Thymus (tissue), 11 donors: ENCODE measurements around the gene KCNQ2. TPM values are rescaled to one million over a fixed set of nuclear protein-coding genes. Genes with fewer than 3 reads are reported as not detected.

ENCODE experiments used
- DNase-seq, 9 donors: peaks; one replicate each; pipeline ENCODE4 v3.0.0-alpha.2; 2013; ENCODE audit warnings: low spot score in 9 of 9, low read depth in 6 of 9, missing footprints in 1 of 9
- H3K27ac ChIP-seq, 2 donors: one replicate each; pipeline ENCODE4 v1.5.1; 2013; ENCODE audit warnings: control low read depth in 1 of 2, low read depth in 1 of 2, low read length in 1 of 2, mild to moderate bottlenecking in 1 of 2, moderate library complexity in 1 of 2
- H3K27me3 ChIP-seq, 2 donors: one replicate each; pipeline ENCODE4 v1.5.1; 2013; ENCODE audit warnings: low read length in 1 of 2; ENCODE audit not compliant: control insufficient read depth in 2 of 2, insufficient read depth in 1 of 2
- H3K36me3 ChIP-seq, 2 donors: one replicate each; pipeline ENCODE4 v1.5.1; 2013; ENCODE audit warnings: low read length in 1 of 2, mild to moderate bottlenecking in 1 of 2, moderate library complexity in 1 of 2; ENCODE audit not compliant: control insufficient read depth in 2 of 2, insufficient read depth in 2 of 2
- H3K4me1 ChIP-seq, 2 donors: one replicate each; pipeline ENCODE4 v1.5.1; 2013; ENCODE audit warnings: low read length in 2 of 2; ENCODE audit not compliant: control insufficient read depth in 2 of 2, insufficient read depth in 2 of 2
- H3K4me3 ChIP-seq, 2 donors: one replicate each; pipeline ENCODE4 v1.5.1; 2013; ENCODE audit warnings: low read length in 2 of 2, control low read depth in 1 of 2, mild to moderate bottlenecking in 1 of 2
- H3K9me3 ChIP-seq, 2 donors: one replicate each; pipeline ENCODE4 v1.5.1; 2013; ENCODE audit warnings: low read length in 1 of 2, mild to moderate bottlenecking in 1 of 2; ENCODE audit not compliant: control insufficient read depth in 2 of 2, insufficient read depth in 1 of 2
- WGBS: extraction: QIAGEN DNeasy Blood & Tissue Kit; methylation state at CpG from one replicate; pipeline ENCODE4 v1.1.7; 2013; 5-methylcytosine and 5-hydroxymethylcytosine counted together
- polyA plus RNA-seq: library from polyadenylated mRNA; stranded (reverse); fragments of 200-250 nt; gene quantifications from one replicate; pipeline ENCODE4 v1.2.3, GENCODE V29; 2013
- total RNA-seq: library from RNA; stranded (reverse); fragments of 120-200 nt; gene quantifications from one replicate; pipeline ENCODE4 v1.2.4, GENCODE V29; 2013
- donor health status: healthy.

KCNQ2 gene
- total and polyA plus RNA-seq, 2 donors = 0.38 to 0.48 TPM

DNA sequence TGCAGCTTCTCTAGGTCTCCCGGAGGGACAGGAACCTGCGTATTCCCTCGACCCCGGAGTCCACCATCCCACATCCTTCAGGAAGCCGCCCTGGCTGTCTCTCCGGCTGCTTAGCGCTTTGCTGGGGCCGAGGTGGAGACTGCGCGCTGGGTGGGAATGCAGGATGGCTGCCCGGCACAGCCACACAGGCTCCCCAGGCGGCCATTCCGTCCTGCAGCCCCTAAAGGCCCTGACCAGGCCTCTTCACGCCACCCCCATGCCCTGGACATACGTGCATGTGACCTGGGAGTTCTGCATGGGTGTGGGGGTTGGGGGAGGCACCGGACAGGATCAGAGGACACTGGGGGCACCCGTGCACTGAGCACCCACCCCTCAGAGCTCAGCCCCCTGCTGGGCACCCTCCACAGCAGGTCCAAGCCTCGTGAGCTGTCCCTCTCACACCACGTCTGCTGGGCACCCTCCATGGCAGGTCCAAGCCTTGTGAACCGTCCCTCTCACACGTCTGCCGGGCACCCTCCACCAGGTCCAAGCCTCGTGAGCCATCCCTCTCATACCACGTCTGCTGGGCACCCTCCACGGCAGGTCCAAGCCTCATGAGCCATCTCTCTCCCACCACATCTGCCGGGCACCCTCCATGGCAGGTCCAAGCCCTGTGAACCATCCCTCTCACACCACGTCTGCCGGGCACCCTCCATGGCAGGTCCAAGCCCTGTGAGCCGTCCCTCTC is 70.9 kb downstream of the KCNQ2 start:
- Histone ChIP-seq H3K4me1 (no peaks in the 10 kb centered on the region), H3K27ac (no peak overlapping the region), H3K27me3 (no peaks in the 10 kb centered on the region), H3K4me3 (no peak overlapping the region), H3K9me3 (no peaks in the 10 kb centered on the region), H3K36me3 (no peaks in the 10 kb centered on the region)
- WGBS = 87% methylated on average over 29 of the region's 29 CpGs
- DNase-seq = no peak

DNA sequence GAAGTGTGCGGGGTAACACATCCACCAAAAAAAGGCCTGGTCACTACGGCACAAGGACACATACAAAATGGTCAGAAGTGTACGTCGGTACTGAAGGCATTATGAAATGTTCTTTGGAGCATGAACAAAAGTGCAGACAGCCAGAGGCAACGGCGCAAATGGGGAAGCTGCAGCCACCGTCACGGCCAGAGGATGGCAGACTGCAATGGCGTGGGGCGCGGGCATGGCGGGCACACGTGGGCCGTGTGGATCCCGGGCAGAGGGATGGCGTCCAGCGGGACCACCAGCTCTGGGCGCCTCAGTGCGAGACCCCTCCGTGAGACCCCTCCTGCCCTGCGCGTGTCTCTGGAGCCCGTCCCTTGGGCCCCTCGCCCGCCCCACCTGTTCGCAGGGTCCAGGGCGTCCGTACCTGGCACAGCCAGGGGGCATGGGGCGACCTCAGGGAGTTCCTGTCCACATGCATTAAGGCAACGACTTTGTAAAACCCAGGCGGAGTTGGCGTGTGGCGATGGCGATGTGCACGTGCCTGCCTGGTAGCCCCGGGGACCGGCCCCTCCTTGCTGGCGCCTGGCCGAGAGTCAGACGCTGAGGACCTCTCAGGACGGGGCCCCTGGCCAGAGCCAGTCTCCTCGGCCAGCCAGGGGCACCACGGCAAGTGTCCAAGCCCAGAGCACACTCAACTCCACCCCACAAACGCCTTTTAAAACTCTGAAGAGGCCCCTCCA is 71.8 kb downstream of the KCNQ2 start:
- no peaks in the 10 kb centered on the region for H3K27me3 ChIP-seq
- no peaks in the 10 kb centered on the region for H3K9me3 ChIP-seq
- DNase-seq = no peak
- no peak overlapping the region for H3K4me3 ChIP-seq
- H3K27ac ChIP-seq = no peak overlapping the region
- H3K36me3 ChIP-seq = no peaks in the 10 kb centered on the region
- no peaks in the 10 kb centered on the region for H3K4me1 ChIP-seq
- WGBS = 88% methylated on average over 44 of the region's 44 CpGs

DNA sequence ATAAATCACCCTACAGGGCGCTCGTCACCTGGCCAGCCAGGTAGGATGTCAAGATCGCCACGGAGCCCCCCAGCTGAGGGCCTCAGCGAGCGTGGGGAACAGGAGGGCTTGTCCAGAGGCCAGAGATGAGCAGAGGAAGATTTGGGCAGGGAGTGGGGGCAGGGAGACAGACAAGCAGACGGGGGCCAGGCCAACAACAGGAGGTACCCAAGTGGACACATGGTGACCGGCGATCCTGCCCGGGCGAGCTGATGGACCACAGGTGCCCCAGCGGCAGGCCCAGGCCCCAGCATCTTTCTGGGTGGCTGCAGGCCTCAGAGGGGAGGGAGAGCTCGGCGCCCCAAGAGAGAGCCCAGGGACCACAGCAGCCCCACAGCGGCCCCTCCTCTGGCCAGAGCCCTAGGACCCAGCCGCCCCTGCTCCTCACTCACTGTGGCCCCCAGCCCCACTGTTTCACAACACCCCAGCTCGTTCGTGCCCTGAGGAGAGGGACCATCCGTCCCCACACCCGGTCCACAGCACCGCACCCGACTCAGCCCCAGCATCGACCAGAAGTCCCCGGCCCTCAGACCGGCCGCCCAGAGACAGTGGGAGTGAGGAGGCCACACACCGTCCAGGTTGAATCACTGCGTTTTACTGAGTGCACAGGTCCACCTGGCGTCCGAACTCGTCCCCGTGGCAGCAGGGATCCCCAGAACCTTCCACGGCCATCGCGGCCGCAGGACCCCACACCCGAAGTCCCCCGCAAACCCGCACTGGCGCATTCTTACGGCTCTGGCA is 72.7 kb downstream of the KCNQ2 start:
- Histone ChIP-seq H3K9me3 (no peaks in the 10 kb centered on the region), H3K4me3 (no peak overlapping the region), H3K27me3 (peaks cover 0 to 2% of the 10 kb centered on the region in 2 donors), H3K27ac (no peak overlapping the region), H3K36me3 (no peaks in the 10 kb centered on the region), H3K4me1 (no peaks in the 10 kb centered on the region)
- WGBS = 96% methylated on average over 41 of the region's 41 CpGs
- DNase-seq = no peak

DNA sequence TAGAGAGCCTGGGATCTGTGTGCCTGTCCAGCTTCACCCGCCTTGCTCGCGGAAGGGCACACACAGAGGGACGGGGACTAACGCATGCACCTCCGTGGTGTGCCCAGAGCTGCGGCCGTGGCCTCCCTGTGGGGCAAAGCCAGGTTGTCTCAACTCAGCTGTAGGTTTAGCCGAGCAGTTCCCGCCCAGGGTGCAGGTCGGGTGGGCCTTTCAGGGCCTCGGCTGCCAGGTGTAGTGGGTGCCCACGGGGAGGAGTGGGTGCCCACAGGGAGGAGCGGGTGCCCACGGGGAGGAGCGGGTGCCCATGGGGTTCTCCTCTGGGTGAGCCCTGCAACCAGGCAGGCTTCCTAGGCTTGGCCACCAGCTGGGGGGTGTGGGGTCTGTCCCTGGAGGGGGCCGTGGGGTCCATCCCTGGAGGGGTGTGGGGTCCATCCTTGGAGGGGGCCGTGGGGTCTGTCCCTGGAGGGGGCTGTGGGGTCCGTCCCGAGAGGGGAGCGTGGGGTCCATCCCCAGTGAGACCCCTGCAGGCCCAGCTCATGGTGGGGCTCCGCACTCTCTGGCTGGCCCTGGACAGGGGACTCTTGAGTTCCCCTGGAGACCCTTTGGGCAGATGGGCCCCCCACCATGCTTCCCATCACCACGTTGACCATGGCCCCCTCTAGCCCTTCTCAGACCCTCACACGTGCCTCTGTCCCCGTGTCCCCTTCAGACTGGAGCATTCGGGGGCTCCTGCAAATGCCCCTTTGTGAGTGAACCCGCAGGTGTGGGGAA is 73.5 kb downstream of the KCNQ2 start:
- Histone ChIP-seq H3K27me3 (peaks cover 0 to 11% of the 10 kb centered on the region in 2 donors), H3K27ac (no peak overlapping the region), H3K9me3 (no peaks in the 10 kb centered on the region), H3K36me3 (no peaks in the 10 kb centered on the region), H3K4me3 (no peak overlapping the region), H3K4me1 (no peaks in the 10 kb centered on the region)
- 93% methylated on average over 27 of the region's 27 CpGs for WGBS
- no peak for DNase-seq

DNA sequence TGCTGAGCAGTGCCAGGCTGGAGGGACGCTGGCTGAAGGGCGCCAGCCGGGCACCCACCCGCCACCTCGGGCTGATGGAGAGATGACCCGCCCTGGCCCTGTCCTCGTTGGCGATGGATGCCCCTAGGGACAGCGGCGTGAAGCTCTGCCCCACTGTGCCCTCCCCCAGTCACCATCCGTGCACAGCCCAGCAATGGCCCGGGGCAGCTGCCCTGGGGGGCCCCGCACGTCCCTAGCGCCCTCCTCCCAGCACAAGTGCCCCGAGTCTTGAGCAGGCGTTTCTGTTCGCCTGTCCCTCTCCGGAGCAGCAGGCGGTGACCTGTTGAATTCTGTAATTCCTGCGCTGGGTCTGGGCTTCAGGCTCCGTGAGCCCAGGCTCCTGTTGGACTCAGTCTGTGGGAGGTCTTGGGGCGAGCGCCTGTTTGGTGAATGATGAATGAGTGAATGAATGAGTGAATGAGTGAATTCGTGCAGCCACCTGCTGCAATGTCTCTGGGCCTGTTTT is 74.5 kb downstream of the KCNQ2 start:
- Histone ChIP-seq H3K9me3 (no peaks in the 10 kb centered on the region), H3K4me1 (no peaks in the 10 kb centered on the region), H3K27ac (no peak overlapping the region), H3K27me3 (peaks cover 0 to 14% of the 10 kb centered on the region in 2 donors), H3K36me3 (no peaks in the 10 kb centered on the region), H3K4me3 (no peak overlapping the region)
- DNase-seq = no peak
- 95% methylated on average over 25 of the region's 25 CpGs for WGBS

DNA sequence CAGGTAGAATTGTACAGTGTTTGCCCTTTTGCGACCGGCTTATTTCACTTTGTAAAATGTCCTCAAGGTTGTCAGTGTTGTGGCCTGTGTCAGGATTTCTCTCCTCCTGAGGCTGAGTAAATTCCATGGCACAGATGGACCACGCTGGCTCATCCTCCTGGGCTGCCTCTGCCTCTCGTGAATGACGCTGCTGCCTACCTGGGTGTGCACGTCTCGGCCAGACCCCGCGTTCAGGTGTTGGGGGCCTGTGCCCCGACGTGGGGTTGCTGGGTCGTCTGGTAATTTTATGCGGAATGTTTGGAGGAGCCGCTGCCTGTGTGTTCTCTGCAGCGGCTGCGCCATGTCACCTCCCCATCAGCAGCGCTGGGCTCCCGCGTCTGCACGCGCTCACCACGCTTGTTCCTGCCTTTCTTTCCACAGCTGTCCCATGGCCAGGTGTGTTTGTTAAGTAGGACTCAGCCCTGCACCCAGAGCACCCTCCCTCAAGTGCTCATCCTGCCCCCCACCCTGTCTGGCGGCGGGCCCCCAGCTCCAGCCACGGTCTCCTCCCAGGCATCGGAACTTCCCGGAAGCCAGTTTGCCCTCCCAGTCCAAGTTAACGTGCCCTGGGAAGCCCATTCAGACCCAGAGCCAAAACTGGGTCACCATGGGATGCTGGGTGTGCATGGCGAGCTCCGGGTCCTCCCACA is 75.2 kb downstream of the KCNQ2 start:
- DNase-seq = no peak
- H3K4me3 ChIP-seq = no peak overlapping the region
- no peaks in the 10 kb centered on the region for H3K36me3 ChIP-seq
- peaks cover 0 to 14% of the 10 kb centered on the region in 2 donors for H3K27me3 ChIP-seq
- no peaks in the 10 kb centered on the region for H3K4me1 ChIP-seq
- no peak overlapping the region for H3K27ac ChIP-seq
- H3K9me3 ChIP-seq = no peaks in the 10 kb centered on the region
- 93% methylated on average over 30 of the region's 30 CpGs for WGBS

- H3K4me1 ChIP-seq = no peaks in the 10 kb centered on the region
- no peak for DNase-seq
- no peak overlapping the region for H3K4me3 ChIP-seq
- no peak overlapping the region for H3K27ac ChIP-seq
- H3K27me3 ChIP-seq = peaks cover 0 to 14% of the 10 kb centered on the region in 2 donors
- H3K36me3 ChIP-seq = no peaks in the 10 kb centered on the region
- 97% methylated on average over 12 of the region's 12 CpGs for WGBS
- no peaks in the 10 kb centered on the region for H3K9me3 ChIP-seq
Observed at GRCh38 chr20:63396300-63396699, 76.2 kb downstream of the KCNQ2 start.

DNA sequence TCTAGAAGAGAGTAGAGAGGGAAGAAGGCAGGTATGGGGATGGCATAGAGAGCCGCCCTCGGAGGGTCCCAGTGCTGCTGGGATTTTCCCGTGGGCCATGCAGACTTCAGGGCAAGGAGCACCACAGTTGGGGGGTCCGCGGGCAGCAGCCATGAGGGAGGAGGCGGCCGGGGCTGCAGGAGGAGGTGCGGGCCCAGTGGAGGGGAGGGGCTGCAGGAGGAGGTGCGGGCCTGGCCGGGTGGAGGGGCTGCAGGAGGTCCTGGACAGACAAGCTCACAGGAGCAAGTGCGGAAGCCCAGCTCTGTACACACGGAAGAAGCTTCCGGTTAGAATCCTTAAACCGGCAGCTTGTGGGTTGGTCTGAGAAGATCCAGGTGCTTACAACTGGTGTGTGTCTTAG is 76.7 kb downstream of the KCNQ2 start:
- Histone ChIP-seq H3K4me1 (no peaks in the 10 kb centered on the region), H3K27ac (no peak overlapping the region), H3K36me3 (no peaks in the 10 kb centered on the region), H3K27me3 (peaks cover 0 to 14% of the 10 kb centered on the region in 2 donors), H3K4me3 (no peak overlapping the region), H3K9me3 (no peaks in the 10 kb centered on the region)
- DNase-seq = no peak
- WGBS = 95% methylated on average over 14 of the region's 14 CpGs
